ENCODE measurements around the gene NSUN4.
"Not testable (repeated sequence)": the region's sequence is repeated elsewhere in the genome, so short reads cannot be mapped to it uniquely, and the experiment has no call there.

NSUN4 gene

DNA sequence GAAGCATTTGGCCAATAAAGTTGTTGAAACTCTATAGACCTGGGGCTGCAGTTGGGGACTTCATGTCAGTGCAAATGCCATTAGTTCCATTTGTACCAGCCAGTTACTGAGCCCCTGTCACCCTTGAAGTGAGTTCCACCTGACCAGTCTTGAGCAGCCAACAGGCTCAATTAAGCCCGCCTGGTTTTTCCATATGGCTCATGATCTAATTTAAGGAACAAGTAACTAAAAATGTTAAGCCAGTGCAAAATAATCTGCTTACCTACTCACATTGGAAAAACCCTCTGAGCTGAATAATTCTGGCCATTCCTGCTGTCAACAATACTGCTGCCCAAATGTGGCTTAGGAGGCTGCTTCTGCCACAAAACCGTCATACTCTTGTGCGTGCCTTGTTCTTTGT is 21.6 kb downstream of the NSUN4 start:
- H3K27ac ChIP-seq, result no peak overlapping the region

GRCh38 chr1:46363121-46363520 is 22.5 kb downstream of the NSUN4 start:
- Histone ChIP-seq H3K4me3 (no peak overlapping the region), H3K27ac (no peak overlapping the region)

More for the DNA sequence above, 21.6 kb downstream of the NSUN4 start:
- no peak overlapping the region for H3K4me3 ChIP-seq

- H3K27ac ChIP-seq, result no peak overlapping the region
- no peak overlapping the region for H3K4me3 ChIP-seq
These were observed 24.0 kb downstream of the NSUN4 start for GRCh38 chr1:46364612-46365011.

DNA sequence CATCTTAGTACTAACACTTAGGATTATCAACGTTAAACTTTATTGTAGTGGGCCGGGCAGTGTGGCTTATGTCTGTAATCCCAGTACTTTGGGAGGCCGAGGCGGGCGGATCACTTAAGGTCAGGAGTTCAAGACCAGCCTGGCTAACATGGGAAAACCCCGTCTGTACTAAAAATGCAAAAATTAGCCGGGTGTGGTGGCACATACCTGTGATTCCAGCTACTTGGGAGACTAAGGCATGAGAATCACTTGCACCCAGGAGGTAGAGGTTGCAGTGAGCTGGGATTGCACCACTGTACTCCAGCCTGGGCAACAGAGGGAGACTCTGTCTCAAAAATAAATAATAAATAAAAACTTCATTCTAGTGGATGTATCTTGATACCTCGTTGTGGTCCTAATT is 25.2 kb downstream of the NSUN4 start:
- H3K4me3 ChIP-seq, H3K27ac ChIP-seq: not testable (repeated sequence)

DNA sequence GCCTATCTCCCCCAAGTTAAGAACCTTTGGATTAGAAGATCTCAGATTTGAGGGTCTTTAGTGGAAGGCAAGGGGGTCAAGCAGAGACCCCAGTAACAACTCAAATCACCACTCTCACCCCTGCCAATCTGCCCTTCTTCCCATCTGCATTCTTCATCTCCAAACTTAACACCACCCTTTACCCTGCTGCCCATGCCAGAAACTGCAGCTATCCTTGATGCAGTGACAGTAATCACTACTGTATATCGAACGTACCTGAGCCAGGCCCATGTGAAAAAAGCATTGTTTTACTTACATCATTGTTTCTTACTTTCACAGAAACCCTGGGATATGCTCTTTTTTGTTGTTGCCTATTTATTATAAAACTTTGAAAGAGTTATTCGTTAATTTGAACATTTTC is 26.5 kb downstream of the NSUN4 start:
- Histone ChIP-seq H3K27ac (no peak overlapping the region), H3K4me3 (no peak overlapping the region)

DNA sequence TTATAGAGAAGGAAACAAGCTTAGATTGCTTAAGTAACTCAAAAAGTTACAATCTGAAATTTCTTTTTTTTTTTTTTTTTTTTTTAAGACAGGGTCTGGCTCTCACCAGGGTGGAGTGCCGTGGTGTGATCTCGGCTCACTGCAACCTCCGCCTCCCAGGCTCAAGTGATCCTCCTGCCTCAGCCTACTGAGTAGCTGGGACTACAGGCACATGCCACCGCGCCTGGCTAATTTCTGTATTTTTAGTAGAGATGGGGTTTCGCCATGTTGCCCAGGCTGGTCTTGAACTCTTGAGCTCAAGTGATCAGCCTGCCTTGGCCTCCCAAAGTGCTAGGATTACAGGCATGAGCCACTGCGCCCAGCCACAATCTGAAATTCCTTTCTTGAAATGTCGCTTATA is 27.1 kb downstream of the NSUN4 start:
- not testable (repeated sequence) for H3K4me3 ChIP-seq, H3K27ac ChIP-seq

GRCh38 chr1:46368791-46369190 is 28.2 kb downstream of the NSUN4 start:
- Histone ChIP-seq H3K27ac (no peak overlapping the region), H3K4me3 (no peak overlapping the region)

- H3K27ac ChIP-seq, result no peak overlapping the region
- no peak overlapping the region for H3K4me3 ChIP-seq
These were observed 29.1 kb downstream of the NSUN4 start for GRCh38 chr1:46369542-46370213.

- no peak overlapping the region for H3K27ac ChIP-seq
- no peak overlapping the region for H3K4me3 ChIP-seq
These were observed 29.6 kb downstream of the NSUN4 start for GRCh38 chr1:46370214-46370633.

DNA sequence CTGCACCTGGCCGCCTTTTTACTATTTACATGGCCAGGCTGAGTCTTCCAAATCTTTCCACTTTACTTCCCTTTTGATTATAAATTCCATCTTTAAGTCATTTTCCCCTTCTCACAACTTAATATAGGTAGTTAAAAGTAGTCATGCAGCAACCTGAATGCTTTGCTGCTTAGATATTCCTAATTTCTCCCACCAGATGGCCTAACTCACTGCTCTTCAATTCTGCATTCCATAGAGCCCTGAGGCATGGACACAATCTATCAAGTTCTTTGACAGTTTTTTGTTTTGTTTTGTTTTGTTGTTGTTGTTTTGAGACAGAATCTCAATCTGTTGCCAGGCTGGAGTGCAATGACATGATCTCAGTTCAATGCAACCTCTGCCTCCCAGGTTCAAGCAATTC is 31.8 kb downstream of the NSUN4 start:
- H3K27ac ChIP-seq, result no peak overlapping the region
- H3K4me3 ChIP-seq, result no peak overlapping the region

DNA sequence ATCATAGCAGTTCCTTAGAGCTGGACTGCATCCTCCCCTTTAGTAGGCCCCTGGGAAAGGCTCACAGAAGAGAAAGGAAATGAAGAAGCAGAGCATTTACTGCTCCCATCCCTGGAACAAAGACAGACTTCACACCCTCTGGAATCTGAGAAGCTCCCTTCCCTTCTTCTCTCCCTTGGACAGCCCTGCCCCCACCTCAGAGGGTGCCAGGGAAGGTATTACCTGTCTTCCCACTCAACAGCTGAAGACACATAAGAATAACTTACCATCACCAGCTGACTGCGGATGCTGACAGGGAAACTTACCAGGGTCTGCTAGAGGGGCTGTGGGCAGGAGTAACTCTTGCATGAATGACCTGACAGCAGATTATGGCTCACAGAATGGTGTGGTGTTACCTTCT is 39.4 kb downstream of the NSUN4 start:
- Histone ChIP-seq H3K4me3 (no peak overlapping the region), H3K27ac (no peak overlapping the region)

DNA sequence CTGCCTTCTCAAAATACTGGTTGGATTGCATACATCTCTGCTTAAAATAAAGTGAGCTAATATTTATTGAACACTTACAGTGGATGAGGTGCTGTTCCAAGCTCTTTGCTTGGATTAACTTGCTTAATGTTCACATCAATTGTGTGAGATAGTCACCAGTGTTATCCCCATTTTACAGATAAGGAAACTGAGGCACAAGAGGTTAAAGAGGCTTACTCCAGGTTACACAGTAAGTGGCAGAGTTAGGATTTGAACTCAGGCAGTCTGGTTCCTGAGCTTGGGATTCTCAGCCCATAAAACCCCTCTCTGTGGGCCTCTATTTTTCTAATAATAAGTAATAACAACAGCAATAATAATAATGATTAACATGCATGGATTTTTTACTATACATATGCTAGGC is 39.9 kb downstream of the NSUN4 start:
- Histone ChIP-seq H3K27ac (no peak overlapping the region), H3K4me3 (no peak overlapping the region)

- no peak overlapping the region for H3K27ac ChIP-seq
These were observed 52.9 kb downstream of the NSUN4 start for GRCh38 chr1:46393510-46393909.

DNA sequence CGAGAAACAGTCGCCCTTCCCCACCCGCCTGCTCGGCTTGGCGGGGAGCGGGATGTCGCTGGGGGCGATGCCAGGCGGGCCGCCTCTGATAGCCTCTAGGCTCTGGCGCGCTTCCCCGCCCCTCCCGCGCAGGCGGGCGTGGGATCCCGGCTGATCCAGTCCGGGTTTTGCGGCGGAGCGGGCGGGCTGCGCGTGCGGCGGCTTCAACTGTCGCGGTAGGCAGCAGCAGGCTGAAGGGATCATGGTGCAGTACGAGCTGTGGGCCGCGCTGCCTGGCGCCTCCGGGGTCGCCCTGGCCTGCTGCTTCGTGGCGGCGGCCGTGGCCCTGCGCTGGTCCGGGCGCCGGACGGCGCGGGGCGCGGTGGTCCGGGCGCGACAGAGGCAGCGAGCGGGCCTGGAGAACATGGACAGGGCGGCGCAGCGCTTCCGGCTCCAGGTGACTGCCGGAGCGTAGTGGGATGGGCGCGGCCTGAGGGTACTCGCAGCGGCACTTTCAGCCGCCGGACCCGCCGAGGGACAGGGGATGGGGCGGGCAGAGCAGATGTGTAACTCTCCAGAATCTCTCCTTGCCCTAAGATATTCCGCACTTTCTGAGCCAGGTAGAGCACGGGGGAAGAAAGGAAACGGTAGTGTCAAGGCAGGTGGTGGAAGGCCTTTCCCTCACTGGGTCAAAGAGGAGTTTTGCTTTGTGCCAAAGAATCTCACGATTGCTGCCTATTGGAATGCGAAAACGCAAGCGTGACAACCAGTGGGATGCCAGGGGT is 53.7 kb downstream of the NSUN4 start, which contains the start of gene FAAH:
Gene FAAH (plus strand): TSS at position 210 of the 764 bp plus-strand sequence. CDS start 32 bp downstream, at position 242.
- Histone ChIP-seq H3K27ac (peak within 1 kb of the TSS in 7 of 21 experiments; percentile 2 to 83 (median 59)), H3K4me3 (peak within 1 kb of the TSS; percentile 16 to 66 (median 29))

More at GRCh38 chr1:46393510-46393909, 52.9 kb downstream of the NSUN4 start:
- peak overlapping the region in 1 of 7 experiments; percentile 66 for H3K4me3 ChIP-seq

DNA sequence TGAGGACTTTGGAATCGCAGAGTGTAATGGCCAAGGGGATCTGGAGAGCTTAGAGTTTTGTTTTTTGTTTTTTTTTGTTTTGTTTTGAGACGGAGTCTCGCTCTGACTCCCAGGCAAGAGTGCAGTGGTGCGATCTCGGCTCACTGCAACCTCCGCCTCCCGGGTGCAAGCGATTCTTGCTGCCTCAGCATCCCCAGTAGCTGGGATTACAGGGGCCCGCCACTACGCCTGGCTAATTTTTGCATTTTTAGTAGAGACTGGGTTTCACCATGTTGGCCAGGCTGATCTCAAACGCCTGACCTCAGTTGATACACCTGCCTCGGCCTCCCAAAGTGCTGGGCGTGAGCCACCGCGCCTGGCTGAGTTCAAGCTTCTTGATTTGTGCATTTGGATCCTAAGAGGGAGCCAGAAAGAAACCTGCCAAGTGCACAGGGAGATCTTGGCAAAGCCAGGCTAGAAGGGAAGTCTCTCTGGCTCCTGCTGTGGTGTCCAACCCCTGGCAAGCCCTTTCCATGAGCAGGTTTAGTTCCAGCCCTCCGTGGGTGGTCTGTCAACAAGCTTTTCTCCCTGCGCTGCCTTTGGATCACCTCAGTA is 54.4 kb downstream of the NSUN4 start:
- Histone ChIP-seq H3K4me3 (peak overlapping the region; percentile 16 to 66 (median 29)), H3K27ac (peak overlapping the region in 4 of 21 experiments; percentile 42 to 83 (median 64))

GRCh38 chr1:46396441-46397398 is 56.1 kb downstream of the NSUN4 start:
- Histone ChIP-seq H3K27ac (peak overlapping the region in 2 of 21 experiments; percentile 42 to 83), H3K4me3 (no peak overlapping the region)

- Histone ChIP-seq H3K4me3 (no peak overlapping the region), H3K27ac (no peak overlapping the region)
These were observed 58.7 kb downstream of the NSUN4 start for GRCh38 chr1:46399307-46399706.

GRCh38 chr1:46400421-46400820 is 59.8 kb downstream of the NSUN4 start:
- Histone ChIP-seq H3K27ac (no peak overlapping the region), H3K4me3 (no peak overlapping the region)

- Histone ChIP-seq H3K4me3 (no peak overlapping the region), H3K27ac (peak overlapping the region in 1 of 21 experiments; percentile 72)
These were observed 60.7 kb downstream of the NSUN4 start for GRCh38 chr1:46401154-46401913.

All from skin epidermis (tissue), 12 donors.